Kidney (tissue), 14 donors: ENCODE measurements around the gene HRAS. TPM values are rescaled to one million over a fixed set of nuclear protein-coding genes. Genes with fewer than 3 reads are reported as not detected.

Source experiments
- DNase-seq, 5 donors: peaks; one replicate each; pipeline ENCODE4 v3.0.0-alpha.2; 2013 to 2020
- FAIRE-seq: peaks from 2 replicates; lab custom pipeline; 2012; peaks lifted over from hg19 to GRCh38; lab: Jason Lieb, UNC
- H3K27ac ChIP-seq, 2 donors: one replicate each; pipeline ENCODE4 v1.7.0; 2013; ENCODE audit warnings: low read depth in 2 of 2, low read length in 2 of 2, inconsistent platforms in 1 of 2
- H3K27me3 ChIP-seq: one replicate; pipeline ENCODE4 v1.7.1; 2013; ENCODE audit warnings: low read length, inconsistent platforms; ENCODE audit not compliant: control insufficient read depth, insufficient read depth
- H3K36me3 ChIP-seq, 3 donors: one replicate each; pipeline versions ENCODE4 v1.7.0 to v1.7.1; 2013; ENCODE audit warnings: low read length in 3 of 3, control low read depth in 1 of 3, inconsistent platforms in 1 of 3; ENCODE audit not compliant: insufficient read depth in 3 of 3, control insufficient read depth in 2 of 3
- H3K4me1 ChIP-seq, 3 donors: one replicate each; pipeline versions ENCODE4 v1.7.0 to v1.7.1; 2013; ENCODE audit warnings: low read length in 3 of 3, inconsistent platforms in 1 of 3, low read depth in 1 of 3; ENCODE audit not compliant: control insufficient read depth in 2 of 3, insufficient read depth in 2 of 3
- H3K4me3 ChIP-seq, 3 donors: one replicate each; pipeline versions ENCODE4 v1.7.0 to v1.8.1; 2013; ENCODE audit warnings: low read length in 3 of 3, control low read depth in 1 of 3, inconsistent platforms in 1 of 3
- H3K9ac ChIP-seq, 3 donors: one replicate each; pipeline versions ENCODE4 v1.7.0 to v1.7.1; 2013; ENCODE audit warnings: low read length in 3 of 3, control low read depth in 1 of 3, inconsistent platforms in 1 of 3
- H3K9me3 ChIP-seq, 3 donors: one replicate each; pipeline versions ENCODE4 v1.7.0 to v1.7.1; 2013; ENCODE audit warnings: low read length in 3 of 3, control low read depth in 1 of 3, inconsistent platforms in 1 of 3; ENCODE audit not compliant: control insufficient read depth in 2 of 3, insufficient read depth in 1 of 3
- intact Hi-C: fragments of 100-400 bp; cut with DNase I; formaldehyde crosslinking; loops from one replicate; pipeline ENCODE4 v1.11.1; 2022
- polyA plus RNA-seq: library from polyadenylated mRNA; stranded (reverse); fragments of 350-450 nt; fragmentation: Illumina TruSeq; extraction: RNeasy Lipid Tissue Mini Kit (QIAGEN cat#74804); gene quantifications from one replicate; pipeline ENCODE4 v1.2.3, GENCODE V29; 2014; ENCODE audit warnings: low read depth, low replicate concordance; ENCODE audit not compliant: insufficient read depth
- total RNA-seq: library from RNA; stranded (reverse); fragmentation: NEBNext Ultra II Directional; extraction: Animal tissue kit (Norgen Biotek cat#: 25700); gene quantifications from one replicate; pipeline ENCODE4 v1.2.1, GENCODE V29; 2021
- TF ChIP-seq, protein P1 (sequence below): IDR thresholded peaks from 3 replicates; pipeline ENCODE4 v1.5.1; 2012; ENCODE audit warnings: mild to moderate bottlenecking, moderate library complexity, borderline replicate concordance; ENCODE audit not compliant: insufficient read depth; ENCODE audit errors: extremely low read depth
- donor health status: control.
- donor health status: control.
- donor health status: control.
- donor health status: control.
- donor health status: control.
- donor health status: DM: yes; HTN: yes; CAD: no.
- donor health status: Normal renal cell carcinoma (clear cell type).

HRAS gene
- total and polyA plus RNA-seq, 2 donors from 2014 or later: 66.1 to 100 TPM

DNA sequence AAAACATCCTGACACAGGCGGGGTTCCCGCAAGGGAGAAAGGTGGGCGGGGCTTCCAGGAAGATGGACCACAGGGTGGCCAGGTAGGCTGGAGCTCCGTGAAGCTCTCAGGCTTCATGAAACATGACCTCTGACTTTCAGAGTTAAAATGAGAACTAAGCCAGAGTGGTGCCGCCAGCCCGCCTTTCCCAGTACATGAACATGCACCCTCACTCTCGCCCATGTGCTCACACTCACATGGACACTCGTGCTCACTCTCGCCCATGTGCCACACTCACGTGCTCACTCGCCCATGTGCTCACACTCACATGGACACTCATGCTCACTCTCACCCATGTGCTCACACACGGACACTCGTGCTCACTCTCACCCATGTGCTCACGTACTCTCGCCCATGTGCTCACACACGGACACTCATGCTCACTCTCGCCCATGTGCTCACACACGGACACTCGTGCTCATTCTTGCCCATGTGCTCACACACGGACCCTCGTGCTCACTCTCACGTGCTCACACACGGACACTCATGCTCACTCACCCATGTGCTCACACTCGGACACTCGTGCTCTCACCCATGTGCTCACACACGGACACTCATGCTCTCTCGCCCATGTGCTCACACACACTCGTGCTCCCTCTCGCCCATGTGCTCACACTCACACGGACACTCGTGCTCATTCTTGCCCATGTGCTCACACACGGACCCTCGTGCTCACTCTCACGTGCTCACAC is 38.4 kb downstream of the HRAS start:
- H3K27ac ChIP-seq: no peak overlapping the region
- TF ChIP-seq, protein P1, sequence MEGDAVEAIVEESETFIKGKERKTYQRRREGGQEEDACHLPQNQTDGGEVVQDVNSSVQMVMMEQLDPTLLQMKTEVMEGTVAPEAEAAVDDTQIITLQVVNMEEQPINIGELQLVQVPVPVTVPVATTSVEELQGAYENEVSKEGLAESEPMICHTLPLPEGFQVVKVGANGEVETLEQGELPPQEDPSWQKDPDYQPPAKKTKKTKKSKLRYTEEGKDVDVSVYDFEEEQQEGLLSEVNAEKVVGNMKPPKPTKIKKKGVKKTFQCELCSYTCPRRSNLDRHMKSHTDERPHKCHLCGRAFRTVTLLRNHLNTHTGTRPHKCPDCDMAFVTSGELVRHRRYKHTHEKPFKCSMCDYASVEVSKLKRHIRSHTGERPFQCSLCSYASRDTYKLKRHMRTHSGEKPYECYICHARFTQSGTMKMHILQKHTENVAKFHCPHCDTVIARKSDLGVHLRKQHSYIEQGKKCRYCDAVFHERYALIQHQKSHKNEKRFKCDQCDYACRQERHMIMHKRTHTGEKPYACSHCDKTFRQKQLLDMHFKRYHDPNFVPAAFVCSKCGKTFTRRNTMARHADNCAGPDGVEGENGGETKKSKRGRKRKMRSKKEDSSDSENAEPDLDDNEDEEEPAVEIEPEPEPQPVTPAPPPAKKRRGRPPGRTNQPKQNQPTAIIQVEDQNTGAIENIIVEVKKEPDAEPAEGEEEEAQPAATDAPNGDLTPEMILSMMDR: no peak
- H3K27me3 ChIP-seq: no peaks in the 10 kb centered on the region
- H3K36me3 ChIP-seq: peaks cover 12 to 45% (median 32%) of the 10 kb centered on the region in 3 donors
- no peak overlapping the region for H3K9ac ChIP-seq
- no peaks in the 10 kb centered on the region for H3K9me3 ChIP-seq
- no peak overlapping the region for H3K4me3 ChIP-seq
- intact Hi-C loops: no loop called here
- FAIRE-seq (no peak), DNase-seq (peak in 1 of 5 donors; percentile 43)
- H3K4me1 ChIP-seq: no peaks in the 10 kb centered on the region

- Histone ChIP-seq H3K36me3 (peaks cover 12 to 40% (median 32%) of the 10 kb centered on the region in 3 donors), H3K27ac (no peak overlapping the region), H3K4me3 (no peak overlapping the region), H3K4me1 (no peaks in the 10 kb centered on the region), H3K27me3 (no peaks in the 10 kb centered on the region), H3K9me3 (no peaks in the 10 kb centered on the region), H3K9ac (no peak overlapping the region)
- FAIRE-seq (no peak), DNase-seq (peak in 1 of 5 donors; percentile 37)
- intact Hi-C loops: no loop called here
- TF ChIP-seq, protein P1: no peak
Observed at GRCh38 chr11:495537-495931, 39.8 kb downstream of the HRAS start.

- Histone ChIP-seq H3K27me3 (no peaks in the 10 kb centered on the region), H3K9ac (no peak overlapping the region), H3K9me3 (no peaks in the 10 kb centered on the region), H3K4me1 (no peaks in the 10 kb centered on the region), H3K27ac (no peak overlapping the region), H3K4me3 (no peak overlapping the region), H3K36me3 (peaks cover 10 to 37% (median 27%) of the 10 kb centered on the region in 3 donors)
- FAIRE-seq: no peak
- TF ChIP-seq, protein P1: no peak
- DNase-seq: peak in 4 of 5 donors; percentile 53 to 80 (median 64)
- intact Hi-C loops: no loop called here
Observed at GRCh38 chr11:494761-495536, 40.4 kb downstream of the HRAS start.
